Hematopoietic multipotent progenitor cell treated with erythropoietin and hydrocortisone succinate and interleukin-3 and kit ligand, for 15 days (in vitro differentiated cells): ENCODE measurements around the gene RSBN1.
"Not testable (repeated sequence)": the region's sequence is repeated elsewhere in the genome, so short reads cannot be mapped to it uniquely, and the experiment has no call there.

Source experiments
- DNase-seq: peaks from one replicate; pipeline ENCODE4 v3.0.0-alpha.2; 2015; ENCODE audit warnings: low spot score

The RSBN1 gene

DNA sequence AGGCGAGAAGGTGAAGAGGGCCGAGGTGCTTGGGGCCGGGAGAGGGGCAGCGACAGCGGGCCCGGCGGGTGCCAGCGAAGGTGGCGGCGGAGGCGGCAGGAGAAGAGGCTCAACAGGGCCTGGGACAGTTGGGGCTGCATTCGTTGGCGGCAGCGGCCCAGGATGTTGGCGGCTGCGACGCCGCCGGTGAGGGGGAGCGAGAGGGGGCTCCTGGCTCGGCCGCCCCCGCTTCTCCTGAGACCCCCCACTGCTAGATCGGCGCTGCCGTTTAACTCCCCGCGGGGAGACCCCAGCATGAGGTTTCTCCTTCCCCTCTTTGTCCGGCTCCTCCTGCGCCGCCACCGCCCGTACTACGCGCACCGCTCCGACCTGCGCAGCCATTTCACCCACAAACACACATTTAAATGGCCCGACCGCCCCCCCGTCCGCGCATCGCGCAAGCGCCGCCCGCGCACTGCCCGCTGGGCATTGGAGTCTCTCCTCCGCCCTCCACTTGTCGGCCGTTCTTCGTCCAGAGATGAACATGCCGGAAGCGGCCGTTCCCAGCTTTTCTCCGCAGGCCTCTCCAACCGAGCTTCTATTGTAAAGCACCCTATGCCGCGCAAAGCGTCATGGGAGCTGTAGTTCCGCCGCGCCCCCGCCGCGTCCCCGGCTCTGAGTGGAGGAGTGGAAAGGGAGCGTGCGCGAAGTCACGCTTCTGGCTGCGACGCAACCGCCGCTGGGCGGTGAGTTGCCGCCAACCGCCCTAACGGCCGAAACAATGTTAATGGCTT is at the start of gene RSBN1:
TSS of gene RSBN1 (minus strand) at position 589 of the 773 bp plus-strand sequence. CDS start at position 525, 64 bp downstream.
- peak; percentile 98 for DNase-seq

DNA sequence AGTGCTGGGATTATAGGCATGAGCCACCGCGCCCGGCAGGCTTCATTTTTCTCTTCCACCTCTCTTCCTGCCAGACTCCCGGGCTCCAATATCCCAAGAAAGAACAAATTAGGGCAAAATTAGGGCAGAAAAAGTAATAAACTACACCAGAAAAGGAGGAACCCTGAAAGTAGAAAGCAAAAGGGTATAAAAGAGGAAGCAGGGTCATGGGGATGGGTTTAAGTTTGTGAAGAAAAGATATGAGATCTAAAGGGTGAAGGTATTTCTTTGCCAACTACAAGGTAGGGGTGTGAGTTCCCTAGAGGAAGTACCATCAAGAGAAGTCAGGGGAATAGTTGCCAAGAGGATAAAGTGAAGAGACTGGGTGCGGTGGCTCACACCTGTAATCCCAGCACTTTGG is 49.4 kb upstream of the RSBN1 start:
- no peak for DNase-seq

DNA sequence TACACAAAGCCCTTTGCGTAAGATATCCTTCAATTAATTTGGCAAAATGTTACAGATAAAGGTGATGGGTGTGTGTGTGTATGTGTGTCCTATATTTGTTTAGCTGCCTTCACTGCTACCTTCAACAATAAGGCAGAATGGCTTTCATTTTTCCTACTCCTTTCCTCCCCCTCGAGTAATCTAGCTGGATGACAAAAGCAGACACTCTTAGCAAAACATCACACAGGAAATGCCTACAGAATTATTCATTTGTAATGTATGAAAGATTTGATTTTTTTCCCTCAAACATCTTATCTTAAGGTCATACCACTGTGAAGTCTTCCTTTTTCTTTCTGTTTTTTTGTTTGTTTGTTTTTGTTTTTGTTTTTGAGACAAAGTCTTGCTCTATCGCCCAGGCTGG is 48.6 kb upstream of the RSBN1 start:
- DNase-seq: no peak

DNA sequence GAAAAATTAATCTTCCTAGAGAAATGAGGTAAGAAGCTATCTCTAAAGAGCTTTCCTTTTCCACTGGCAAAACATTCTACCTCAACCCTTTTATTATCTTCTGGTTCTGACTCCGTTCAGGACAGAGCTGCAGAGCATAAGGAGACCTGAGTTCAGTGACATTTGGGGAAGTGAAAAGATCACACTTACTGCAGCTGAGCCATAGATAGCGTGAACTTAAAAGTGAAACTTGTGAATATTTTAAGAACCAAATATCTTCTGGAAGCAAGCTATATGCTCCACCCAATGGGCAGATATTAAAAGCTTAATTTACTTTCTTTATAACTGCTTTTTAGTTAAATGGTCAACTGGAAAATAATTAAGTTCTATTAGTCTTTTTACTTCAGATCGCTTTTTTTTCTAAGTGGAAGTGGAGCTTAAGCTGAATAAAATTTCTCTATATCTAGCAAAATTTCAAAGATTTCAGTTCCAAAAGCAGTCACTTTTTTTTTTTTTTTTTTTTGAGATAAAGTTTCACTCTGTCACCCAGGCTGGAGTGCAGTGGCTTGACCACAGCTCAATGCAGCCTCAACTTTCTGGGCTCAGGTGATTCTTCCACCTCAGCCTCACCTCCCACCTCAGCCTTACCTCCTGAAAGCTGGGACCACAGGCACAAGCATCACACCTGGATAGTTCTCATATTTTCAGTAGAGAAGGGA is 47.4 kb upstream of the RSBN1 start:
- peak; percentile 47 for DNase-seq

GRCh38 chr1:113858982-113859381 is 46.7 kb upstream of the RSBN1 start:
- no peak for DNase-seq

DNA sequence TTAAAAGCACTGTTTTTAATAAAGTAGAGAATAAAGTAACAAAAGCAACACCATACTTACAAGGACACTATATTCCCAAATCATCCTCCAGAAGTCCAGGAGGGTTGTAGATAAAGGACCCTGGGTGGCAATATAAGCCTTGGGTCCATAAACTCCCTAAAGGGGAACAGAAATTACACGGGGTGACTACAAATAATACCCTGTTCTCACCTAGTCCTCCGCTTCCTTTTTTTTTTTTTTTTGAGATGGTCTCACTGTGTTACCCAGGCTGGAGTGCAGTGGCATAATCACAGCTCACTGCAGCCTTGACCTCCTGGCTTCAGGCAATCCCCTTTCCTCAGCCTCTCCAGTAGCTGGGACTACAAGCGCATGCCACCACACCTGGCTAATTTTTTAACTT is 46.1 kb upstream of the RSBN1 start:
- DNase-seq: no peak

DNA sequence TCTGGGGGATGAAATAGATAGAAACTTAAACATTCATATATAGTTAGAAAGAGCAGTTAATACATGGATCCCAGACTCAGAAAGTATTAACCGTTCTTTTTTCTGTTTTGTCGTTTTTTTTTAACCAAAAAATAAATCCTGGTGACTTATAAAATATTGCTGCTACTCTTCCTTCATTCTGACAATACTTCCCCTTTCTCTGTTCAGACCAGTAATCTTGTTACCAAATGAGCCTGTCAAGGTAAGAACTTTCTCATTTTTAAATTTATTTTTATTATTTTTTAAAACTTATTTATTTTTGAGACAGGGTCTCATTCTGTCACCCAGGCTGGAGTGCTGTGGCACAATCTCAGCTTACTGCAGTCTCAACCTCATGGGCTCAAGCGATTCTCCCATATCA is 45.5 kb upstream of the RSBN1 start:
- no peak for DNase-seq

DNA sequence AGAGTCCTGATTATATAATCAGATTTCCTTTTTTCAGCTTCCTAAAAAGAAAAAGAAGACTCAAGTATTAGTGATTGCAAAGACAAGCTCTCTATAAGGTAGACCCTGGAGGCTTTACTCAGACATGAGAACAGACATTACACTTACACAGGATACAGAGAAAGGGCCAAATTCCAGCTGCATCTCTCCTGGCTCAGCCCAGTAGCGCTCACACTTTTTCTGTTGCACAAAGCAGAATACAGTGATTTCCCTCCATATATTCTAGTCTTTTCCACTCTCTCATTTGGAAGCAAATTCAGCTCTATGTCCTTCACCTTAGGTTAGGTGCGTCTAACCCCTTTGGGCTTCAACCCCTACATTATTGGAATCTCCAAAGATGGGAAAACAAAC is 44.1 kb upstream of the RSBN1 start:
- DNase-seq: no peak

DNA sequence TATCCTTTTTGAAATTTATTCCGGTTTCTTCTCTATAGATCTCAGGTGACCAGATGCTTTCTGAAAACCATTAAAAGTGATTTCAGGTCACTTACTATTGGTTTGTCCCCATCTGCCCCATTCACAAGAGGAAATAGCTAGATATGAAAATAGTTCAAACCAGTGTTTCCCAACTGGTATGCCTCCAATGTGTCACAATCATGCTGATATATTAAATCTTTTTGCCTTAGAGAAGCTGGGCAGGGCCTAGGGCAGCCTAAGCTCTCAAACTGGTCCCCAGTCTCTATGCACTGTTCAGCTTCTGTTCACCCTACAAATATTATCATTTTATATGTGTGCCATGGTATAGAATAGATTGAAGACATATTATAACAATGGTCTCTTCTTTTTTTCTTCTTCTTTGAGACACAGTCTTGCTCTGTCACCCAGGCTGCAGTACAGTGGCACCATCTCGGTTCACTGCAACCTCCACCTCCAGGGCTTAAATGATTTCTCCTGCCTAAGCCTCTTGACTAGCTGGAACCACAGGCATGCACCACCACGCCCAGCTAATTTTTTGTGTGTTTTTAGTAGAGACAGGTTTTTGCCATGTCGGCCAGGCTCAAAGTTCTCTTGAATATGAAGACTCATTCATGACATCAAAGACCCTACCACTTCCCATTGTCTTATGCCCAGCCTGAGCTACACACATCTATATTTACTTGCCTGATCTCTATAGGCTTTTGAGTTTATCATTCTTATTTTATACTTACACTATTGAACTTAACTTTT is 43.5 kb upstream of the RSBN1 start:
- DNase-seq: no peak

DNA sequence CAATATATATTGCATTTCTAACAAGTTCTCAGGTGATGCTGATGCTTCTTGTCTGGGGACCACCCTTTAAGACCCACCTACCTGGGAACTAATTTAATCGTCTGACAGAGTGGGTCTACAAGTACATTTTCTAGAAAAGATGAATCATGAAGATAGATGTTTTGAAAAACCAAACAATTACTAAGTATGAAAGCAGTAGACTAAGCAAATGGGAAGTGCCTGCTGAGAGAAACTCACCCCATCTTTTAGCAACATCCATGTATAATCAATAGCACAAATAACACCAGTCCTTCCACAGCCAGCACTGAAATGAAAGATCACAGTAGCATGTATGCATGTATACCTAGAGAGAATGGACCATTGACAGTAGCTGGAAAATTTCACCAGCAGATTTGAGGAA is 42.0 kb upstream of the RSBN1 start:
- DNase-seq: no peak

- not testable (repeated sequence) for DNase-seq
Observed at GRCh38 chr1:113852694-113853093, 40.4 kb upstream of the RSBN1 start.

- DNase-seq: no peak
Observed at GRCh38 chr1:113850127-113850796, 38.0 kb upstream of the RSBN1 start.

GRCh38 chr1:113849072-113849471 is 36.8 kb upstream of the RSBN1 start:
- no peak for DNase-seq

GRCh38 chr1:113846391-113847035 is 34.2 kb upstream of the RSBN1 start:
- DNase-seq: no peak

DNA sequence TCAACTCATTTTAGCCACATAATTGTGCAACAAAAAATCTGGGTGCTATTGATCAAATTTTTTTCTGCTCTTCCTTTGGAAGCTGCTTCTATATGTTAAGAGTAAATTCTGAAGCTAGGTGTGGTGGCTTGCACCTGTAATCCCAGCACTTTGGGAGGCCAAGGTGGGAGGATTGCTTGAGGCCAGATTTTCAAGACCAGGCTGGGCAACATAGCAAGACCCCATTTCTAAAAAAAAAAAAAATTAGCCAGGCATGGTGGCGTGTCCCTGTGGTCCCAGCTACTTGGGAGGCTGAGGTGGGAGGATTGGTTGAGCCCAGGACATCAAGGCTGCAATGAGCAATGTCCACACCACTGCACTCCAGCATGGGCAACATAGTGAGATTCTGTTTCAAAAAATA is 24.3 kb upstream of the RSBN1 start:
- no peak for DNase-seq

- peak; percentile 79 for DNase-seq
Observed at GRCh38 chr1:113835686-113836290, 23.5 kb upstream of the RSBN1 start.

- DNase-seq: no peak
Observed at GRCh38 chr1:113834716-113835115, 22.4 kb upstream of the RSBN1 start.

DNA sequence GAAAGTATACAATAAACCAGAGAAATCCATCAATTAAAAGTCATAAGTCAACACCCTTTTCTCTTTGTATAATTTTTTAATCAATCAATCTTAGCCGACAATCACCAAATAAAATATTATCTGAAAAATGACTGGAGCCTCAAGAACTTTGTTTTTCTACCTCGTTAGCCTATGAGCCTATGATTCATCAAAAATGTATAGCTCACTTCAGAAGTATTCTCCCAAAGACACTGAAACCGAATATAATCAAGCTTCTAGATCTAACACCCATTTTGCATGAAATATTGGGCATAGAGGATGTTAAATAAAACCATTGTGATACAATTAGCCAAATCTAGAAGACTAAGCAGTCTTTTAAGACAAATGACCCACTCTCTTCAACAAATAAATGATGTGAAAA is 17.8 kb upstream of the RSBN1 start:
- no peak for DNase-seq

DNA sequence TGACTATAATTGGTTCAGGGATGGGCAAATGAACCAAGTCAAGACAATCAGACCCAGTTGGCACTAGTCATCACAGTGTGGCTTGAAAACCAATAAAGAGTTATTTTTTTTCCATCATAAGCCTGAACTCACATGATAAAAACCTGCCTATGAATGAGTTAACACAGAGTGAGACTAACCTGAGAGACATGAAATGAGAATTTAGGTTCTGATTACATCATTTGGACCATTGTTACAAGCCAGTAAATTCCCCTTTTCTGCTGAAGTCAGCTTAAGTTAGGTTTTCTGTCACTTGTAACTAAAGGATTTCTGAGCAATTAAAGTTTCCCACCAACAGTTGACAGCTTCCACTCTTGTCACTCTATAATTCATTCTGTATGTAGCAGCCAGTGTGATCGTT is 9.6 kb upstream of the RSBN1 start:
- no peak for DNase-seq

GRCh38 chr1:113818578-113818977 is 6.3 kb upstream of the RSBN1 start:
- DNase-seq: no peak

GRCh38 chr1:113813218-113813617 is 942 bp upstream of the RSBN1 start:
- DNase-seq: no peak
